H1 (cell line): Measurements from ENCODE around the gene LYRM4.

Source experiments
- CTCF ChIP-seq, 3 experiments: IDR thresholded peaks; 1 replicate in 2 of 3; 2 replicates in 1 of 3; pipeline versions ENCODE4 v1.5.1 to v1.6.1; 2011; ENCODE audit warnings: low read length in 3 of 3, mild to moderate bottlenecking in 3 of 3, inconsistent platforms in 2 of 3, low read depth in 1 of 3, moderate library complexity in 1 of 3; ENCODE audit not compliant: insufficient read depth in 1 of 3; ENCODE audit errors: control extremely low read depth in 1 of 3
- EZH2 ChIP-seq: fragments of 200-600 bp; sonication (generic); IDR thresholded peaks from 2 replicates; pipeline ENCODE4 v1.7.1; 2012; ENCODE audit warnings: low read depth, mild to moderate bottlenecking, moderate library complexity, low read length, inconsistent platforms; ENCODE audit not compliant: severe bottlenecking
- RFX5 ChIP-seq: IDR thresholded peaks from 2 replicates; pipeline ENCODE4 v1.6.1; 2011; ENCODE audit warnings: low read depth, low read length, improper control_type of control experiment, borderline replicate concordance
- TAF7 ChIP-seq: optimal IDR thresholded peaks from 2 replicates; pipeline ENCODE3; 2011; ENCODE audit warnings: low read depth, mild to moderate bottlenecking, inconsistent platforms, low read length, moderate library complexity, borderline replicate concordance
- TF ChIP-seq, protein P1 (sequence below): IDR thresholded peaks from 2 replicates; pipeline ENCODE4 v1.6.1; 2011; ENCODE audit warnings: low read length, improper control_type of control experiment
- TF ChIP-seq, protein P2 (sequence below): IDR thresholded peaks from 2 replicates; pipeline ENCODE4 v1.6.1; 2012; ENCODE audit warnings: inconsistent platforms

DNA sequence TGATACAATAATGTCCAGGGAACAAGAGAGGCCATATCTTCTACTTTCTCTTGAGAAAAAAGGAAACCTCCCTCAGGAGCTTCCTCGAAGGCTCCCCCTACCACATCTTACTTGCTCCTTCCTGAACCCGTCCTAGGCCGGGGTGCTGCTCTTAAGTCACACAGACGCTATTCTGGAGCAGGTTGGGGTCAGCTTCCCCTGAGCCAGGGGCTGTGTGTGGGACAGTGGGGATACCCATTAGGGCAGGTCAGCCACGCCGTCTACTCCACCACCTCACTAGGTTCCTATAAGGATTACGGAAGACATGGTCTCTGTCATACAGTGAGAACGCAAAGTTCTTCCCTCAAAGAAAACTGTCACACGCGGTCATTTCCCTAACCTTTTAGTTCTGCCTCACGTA is 183.8 kb downstream of the LYRM4 start:
- no peak for TF ChIP-seq CTCF (IDR thresholded peaks at IDR 0.05; ENCODE audit: control extremely low read depth in 1 of 3, insufficient read depth in 1 of 3, low read depth in 1 of 3, low read length in 3 of 3)
- no peak for TF ChIP-seq EZH2
- TF ChIP-seq, protein P1, sequence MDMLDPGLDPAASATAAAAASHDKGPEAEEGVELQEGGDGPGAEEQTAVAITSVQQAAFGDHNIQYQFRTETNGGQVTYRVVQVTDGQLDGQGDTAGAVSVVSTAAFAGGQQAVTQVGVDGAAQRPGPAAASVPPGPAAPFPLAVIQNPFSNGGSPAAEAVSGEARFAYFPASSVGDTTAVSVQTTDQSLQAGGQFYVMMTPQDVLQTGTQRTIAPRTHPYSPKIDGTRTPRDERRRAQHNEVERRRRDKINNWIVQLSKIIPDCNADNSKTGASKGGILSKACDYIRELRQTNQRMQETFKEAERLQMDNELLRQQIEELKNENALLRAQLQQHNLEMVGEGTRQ: no peak
- TF ChIP-seq RFX5: no peak
- TF ChIP-seq TAF7: no peak
- TF ChIP-seq, protein P2, sequence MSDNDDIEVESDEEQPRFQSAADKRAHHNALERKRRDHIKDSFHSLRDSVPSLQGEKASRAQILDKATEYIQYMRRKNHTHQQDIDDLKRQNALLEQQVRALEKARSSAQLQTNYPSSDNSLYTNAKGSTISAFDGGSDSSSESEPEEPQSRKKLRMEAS: no peak
